Ishikawa (cell line): ENCODE results near the gene IRF2BPL.

ENCODE experiments used
- EP300 ChIP-seq: IDR thresholded peaks from 2 replicates; pipeline ENCODE4 v1.6.1; 2012; ENCODE audit warnings: borderline replicate concordance
- TAF1 ChIP-seq: IDR thresholded peaks from 2 replicates; pipeline ENCODE4 v1.6.1; 2012; ENCODE audit warnings: low read depth, mild to moderate bottlenecking
- YY1 ChIP-seq: IDR thresholded peaks from 2 replicates; pipeline ENCODE4 v1.6.1; 2012; ENCODE audit warnings: low read depth
- TF ChIP-seq, protein P1 (sequence below): IDR thresholded peaks from 2 replicates; pipeline ENCODE4 v1.6.1; 2012
- TF ChIP-seq, protein P2 (sequence below): IDR thresholded peaks from 2 replicates; pipeline ENCODE4 v1.6.1; 2012; ENCODE audit warnings: low read depth, mild to moderate bottlenecking

DNA sequence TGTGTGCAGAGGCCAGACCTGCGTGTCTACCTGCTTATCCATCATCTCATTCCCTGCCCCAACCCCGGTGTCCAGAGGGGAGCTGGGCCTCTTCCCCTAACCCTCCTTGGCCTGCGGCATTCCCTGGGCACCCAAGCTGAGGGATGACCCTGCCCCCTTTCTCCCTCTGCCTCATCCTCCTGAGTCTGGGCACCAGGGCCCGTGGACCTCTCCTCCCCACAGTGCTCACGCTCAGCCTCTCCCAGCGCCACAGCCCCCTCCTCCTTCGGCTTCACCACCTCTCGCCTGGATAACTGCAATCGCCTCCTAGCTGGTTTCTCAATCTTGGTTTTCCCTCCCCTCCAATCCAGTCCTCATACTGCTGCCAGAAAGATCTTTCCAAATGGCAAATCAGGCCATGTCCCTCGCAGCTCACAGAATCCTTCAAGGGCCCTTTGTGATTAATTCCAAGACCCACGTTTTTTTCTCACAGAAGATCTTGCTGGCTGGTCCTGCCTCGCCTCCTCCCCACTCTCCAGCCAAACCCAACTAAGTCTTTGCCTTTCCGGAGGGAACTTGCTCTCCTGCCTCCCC lies 16.2 kb downstream of the IRF2BPL start:
- TF ChIP-seq YY1 (no peak), TAF1 (no peak), EP300 (no peak)
- TF ChIP-seq, protein P1, sequence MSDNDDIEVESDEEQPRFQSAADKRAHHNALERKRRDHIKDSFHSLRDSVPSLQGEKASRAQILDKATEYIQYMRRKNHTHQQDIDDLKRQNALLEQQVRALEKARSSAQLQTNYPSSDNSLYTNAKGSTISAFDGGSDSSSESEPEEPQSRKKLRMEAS, result no peak
- TF ChIP-seq, protein P2, sequence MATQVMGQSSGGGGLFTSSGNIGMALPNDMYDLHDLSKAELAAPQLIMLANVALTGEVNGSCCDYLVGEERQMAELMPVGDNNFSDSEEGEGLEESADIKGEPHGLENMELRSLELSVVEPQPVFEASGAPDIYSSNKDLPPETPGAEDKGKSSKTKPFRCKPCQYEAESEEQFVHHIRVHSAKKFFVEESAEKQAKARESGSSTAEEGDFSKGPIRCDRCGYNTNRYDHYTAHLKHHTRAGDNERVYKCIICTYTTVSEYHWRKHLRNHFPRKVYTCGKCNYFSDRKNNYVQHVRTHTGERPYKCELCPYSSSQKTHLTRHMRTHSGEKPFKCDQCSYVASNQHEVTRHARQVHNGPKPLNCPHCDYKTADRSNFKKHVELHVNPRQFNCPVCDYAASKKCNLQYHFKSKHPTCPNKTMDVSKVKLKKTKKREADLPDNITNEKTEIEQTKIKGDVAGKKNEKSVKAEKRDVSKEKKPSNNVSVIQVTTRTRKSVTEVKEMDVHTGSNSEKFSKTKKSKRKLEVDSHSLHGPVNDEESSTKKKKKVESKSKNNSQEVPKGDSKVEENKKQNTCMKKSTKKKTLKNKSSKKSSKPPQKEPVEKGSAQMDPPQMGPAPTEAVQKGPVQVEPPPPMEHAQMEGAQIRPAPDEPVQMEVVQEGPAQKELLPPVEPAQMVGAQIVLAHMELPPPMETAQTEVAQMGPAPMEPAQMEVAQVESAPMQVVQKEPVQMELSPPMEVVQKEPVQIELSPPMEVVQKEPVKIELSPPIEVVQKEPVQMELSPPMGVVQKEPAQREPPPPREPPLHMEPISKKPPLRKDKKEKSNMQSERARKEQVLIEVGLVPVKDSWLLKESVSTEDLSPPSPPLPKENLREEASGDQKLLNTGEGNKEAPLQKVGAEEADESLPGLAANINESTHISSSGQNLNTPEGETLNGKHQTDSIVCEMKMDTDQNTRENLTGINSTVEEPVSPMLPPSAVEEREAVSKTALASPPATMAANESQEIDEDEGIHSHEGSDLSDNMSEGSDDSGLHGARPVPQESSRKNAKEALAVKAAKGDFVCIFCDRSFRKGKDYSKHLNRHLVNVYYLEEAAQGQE, result no peak
